ENCODE data around the gene PTRHD1. TPM values are rescaled to one million over a fixed set of nuclear protein-coding genes. Genes with fewer than 3 reads are reported as not detected.

The PTRHD1 gene
- total and polyA plus RNA-seq, 8 donors = 8.2 to 16.0 (median 11.9) TPM

- H3K4me1 ChIP-seq = peaks cover 0 to 6% (median 0%) of the 10 kb centered on the region in 3 donors
- H3K4me3 ChIP-seq = peak overlapping the region; percentile 63 to 78 (median 71)
- H3K9me3 ChIP-seq = no peaks in the 10 kb centered on the region
- FAIRE-seq (no peak), ATAC-seq (no peak), DNase-seq (no peak)
- intact Hi-C loops (cut with DNase I) = no loop called here
- H3K27me3 ChIP-seq = no peaks in the 10 kb centered on the region
- H3K36me3 ChIP-seq = no peaks in the 10 kb centered on the region
- TF ChIP-seq, protein P1, sequence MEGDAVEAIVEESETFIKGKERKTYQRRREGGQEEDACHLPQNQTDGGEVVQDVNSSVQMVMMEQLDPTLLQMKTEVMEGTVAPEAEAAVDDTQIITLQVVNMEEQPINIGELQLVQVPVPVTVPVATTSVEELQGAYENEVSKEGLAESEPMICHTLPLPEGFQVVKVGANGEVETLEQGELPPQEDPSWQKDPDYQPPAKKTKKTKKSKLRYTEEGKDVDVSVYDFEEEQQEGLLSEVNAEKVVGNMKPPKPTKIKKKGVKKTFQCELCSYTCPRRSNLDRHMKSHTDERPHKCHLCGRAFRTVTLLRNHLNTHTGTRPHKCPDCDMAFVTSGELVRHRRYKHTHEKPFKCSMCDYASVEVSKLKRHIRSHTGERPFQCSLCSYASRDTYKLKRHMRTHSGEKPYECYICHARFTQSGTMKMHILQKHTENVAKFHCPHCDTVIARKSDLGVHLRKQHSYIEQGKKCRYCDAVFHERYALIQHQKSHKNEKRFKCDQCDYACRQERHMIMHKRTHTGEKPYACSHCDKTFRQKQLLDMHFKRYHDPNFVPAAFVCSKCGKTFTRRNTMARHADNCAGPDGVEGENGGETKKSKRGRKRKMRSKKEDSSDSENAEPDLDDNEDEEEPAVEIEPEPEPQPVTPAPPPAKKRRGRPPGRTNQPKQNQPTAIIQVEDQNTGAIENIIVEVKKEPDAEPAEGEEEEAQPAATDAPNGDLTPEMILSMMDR (IDR thresholded peaks at IDR 0.05) = no peak
- H3K27ac ChIP-seq = no peak overlapping the region
- WGBS, 2 donors = 9 to 15% methylated on average over 14 of the region's 14 CpGs
These were observed 707 bp upstream of the PTRHD1 start for GRCh38 chr2:24793761-24794435.

- TF ChIP-seq, protein P1 (IDR thresholded peaks at IDR 0.05) = no peak
- Histone ChIP-seq H3K27ac (peak overlapping the region; percentile 98 to 99 (median 99)), H3K4me3 (peak overlapping the region; percentile 63 to 78 (median 71)), H3K9me3 (no peaks in the 10 kb centered on the region), H3K36me3 (no peaks in the 10 kb centered on the region), H3K27me3 (no peaks in the 10 kb centered on the region), H3K4me1 (peaks cover 0 to 6% (median 0%) of the 10 kb centered on the region in 3 donors)
- DNase-seq (no peak), ATAC-seq (peak in 2 of 4 donors; percentile 0 to 2), FAIRE-seq (no peak)
- intact Hi-C loops (cut with DNase I) = no loop called here
- 0 to 1% methylated on average over 6 of the region's 6 CpGs for WGBS, 2 donors
These were observed 683 bp downstream of the PTRHD1 start for GRCh38 chr2:24792542-24792873.

GRCh38 chr2:24791452-24791851, 1.7 kb downstream of the PTRHD1 start:
- H3K9me3 ChIP-seq = no peaks in the 10 kb centered on the region
- DNase-seq (no peak), FAIRE-seq (no peak), ATAC-seq (no peak)
- intact Hi-C loops (cut with DNase I) = no loop called here
- no peak overlapping the region for H3K4me3 ChIP-seq
- WGBS, 2 donors = 91 to 95% methylated on average over 5 of the region's 5 CpGs
- H3K27ac ChIP-seq = no peak overlapping the region
- H3K4me1 ChIP-seq = peaks cover 0 to 6% (median 0%) of the 10 kb centered on the region in 3 donors
- H3K27me3 ChIP-seq = no peaks in the 10 kb centered on the region
- TF ChIP-seq, protein P1 (IDR thresholded peaks at IDR 0.05) = no peak
- no peaks in the 10 kb centered on the region for H3K36me3 ChIP-seq

DNA sequence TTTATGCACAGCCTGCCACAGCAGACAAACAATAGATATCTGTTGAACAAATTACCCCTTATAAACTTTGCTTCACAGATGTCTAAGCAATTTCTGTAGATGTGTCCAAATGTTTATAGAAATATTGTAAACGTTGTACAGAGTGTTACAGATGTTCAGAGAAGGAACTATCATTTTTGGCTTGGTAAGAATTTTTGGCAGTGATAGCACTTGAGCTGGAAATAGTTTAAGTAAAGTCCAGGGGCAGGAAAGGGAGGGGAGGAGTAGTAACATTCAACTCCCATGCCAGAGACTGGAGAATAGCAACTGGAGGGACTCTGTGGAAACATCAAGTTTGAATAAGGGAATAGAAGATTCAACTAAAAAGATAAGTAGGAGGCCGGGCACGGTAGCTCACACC, 4.4 kb downstream of the PTRHD1 start:
- Histone ChIP-seq H3K4me3 (no peak overlapping the region), H3K9me3 (no peaks in the 10 kb centered on the region), H3K36me3 (no peaks in the 10 kb centered on the region), H3K27ac (no peak overlapping the region), H3K27me3 (no peaks in the 10 kb centered on the region), H3K4me1 (peaks cover 0 to 6% (median 0%) of the 10 kb centered on the region in 3 donors)
- DNase-seq (no peak), FAIRE-seq (no peak), ATAC-seq (no peak)
- 73 to 88% methylated on average over 3 of the region's 3 CpGs for WGBS, 2 donors
- TF ChIP-seq, protein P1 (IDR thresholded peaks at IDR 0.05) = no peak
- intact Hi-C loops (cut with DNase I) = no loop called here

- H3K4me3 ChIP-seq = no peak overlapping the region
- no peak overlapping the region for H3K27ac ChIP-seq
- DNase-seq = no peak
- H3K4me1 ChIP-seq = peaks cover 0 to 6% (median 0%) of the 10 kb centered on the region in 3 donors
- H3K36me3 ChIP-seq = no peaks in the 10 kb centered on the region
- 70 to 72% methylated on average over 2 of the region's 2 CpGs for WGBS, 2 donors
- no peaks in the 10 kb centered on the region for H3K9me3 ChIP-seq
- TF ChIP-seq, protein P1 (IDR thresholded peaks at IDR 0.05) = no peak
- ATAC-seq = no peak
- intact Hi-C loops (cut with DNase I) = no loop called here
- FAIRE-seq = no peak
- no peaks in the 10 kb centered on the region for H3K27me3 ChIP-seq
These were observed 5.7 kb downstream of the PTRHD1 start for GRCh38 chr2:24787532-24787931.

All from pancreas (tissue), 10 donors.